ENCODE results near the gene RFX7. TPM values are rescaled to one million over a fixed set of nuclear protein-coding genes. Genes with fewer than 3 reads are reported as not detected.
A peak's percentile ranks its signal among the peaks of the same experiment; 100 is the strongest.

Gene RFX7
- total and polyA plus RNA-seq, 8 donors: 0.58 to 41.4 (median 1.7) TPM

DNA sequence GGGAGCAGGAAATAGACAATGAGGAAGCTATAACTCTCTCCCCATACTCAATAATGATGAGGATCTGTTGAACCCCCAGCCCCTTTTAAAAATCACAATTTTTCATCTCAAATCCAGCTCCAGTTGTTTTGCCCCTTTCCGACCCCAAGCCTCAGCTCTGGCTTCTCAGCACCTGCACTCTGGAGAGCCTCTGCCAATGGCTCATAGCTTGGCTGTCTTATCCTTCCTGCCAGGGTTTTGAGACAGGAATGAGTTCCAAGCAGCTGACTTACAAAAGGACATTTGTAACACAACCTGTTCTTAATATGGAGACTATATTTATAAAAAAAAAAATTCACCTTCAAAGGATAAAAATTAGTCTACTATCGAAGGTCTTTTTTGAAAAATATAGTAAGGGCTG is 144.4 kb downstream of the RFX7 start:
- Histone ChIP-seq H3K27ac (no peak overlapping the region), H3K27me3 (no peaks in the 10 kb centered on the region), H3K4me1 (peaks cover 0 to 4% (median 0%) of the 10 kb centered on the region in 4 donors), H3K4me3 (no peak overlapping the region), H3K36me3 (peaks cover 19 to 48% (median 46%) of the 10 kb centered on the region in 4 donors), H3K9me3 (no peaks in the 10 kb centered on the region)
- intact Hi-C loops (cut with DNase I; ENCODE audit: low total_unique reads): no loop called here
- TF ChIP-seq POLR2AphosphoS5 (IDR thresholded peaks at IDR 0.05) (no peak), POLR2A (IDR thresholded peaks at IDR 0.05) (no peak), EP300 (IDR thresholded peaks at IDR 0.05) (no peak)
- TF ChIP-seq, protein P1, sequence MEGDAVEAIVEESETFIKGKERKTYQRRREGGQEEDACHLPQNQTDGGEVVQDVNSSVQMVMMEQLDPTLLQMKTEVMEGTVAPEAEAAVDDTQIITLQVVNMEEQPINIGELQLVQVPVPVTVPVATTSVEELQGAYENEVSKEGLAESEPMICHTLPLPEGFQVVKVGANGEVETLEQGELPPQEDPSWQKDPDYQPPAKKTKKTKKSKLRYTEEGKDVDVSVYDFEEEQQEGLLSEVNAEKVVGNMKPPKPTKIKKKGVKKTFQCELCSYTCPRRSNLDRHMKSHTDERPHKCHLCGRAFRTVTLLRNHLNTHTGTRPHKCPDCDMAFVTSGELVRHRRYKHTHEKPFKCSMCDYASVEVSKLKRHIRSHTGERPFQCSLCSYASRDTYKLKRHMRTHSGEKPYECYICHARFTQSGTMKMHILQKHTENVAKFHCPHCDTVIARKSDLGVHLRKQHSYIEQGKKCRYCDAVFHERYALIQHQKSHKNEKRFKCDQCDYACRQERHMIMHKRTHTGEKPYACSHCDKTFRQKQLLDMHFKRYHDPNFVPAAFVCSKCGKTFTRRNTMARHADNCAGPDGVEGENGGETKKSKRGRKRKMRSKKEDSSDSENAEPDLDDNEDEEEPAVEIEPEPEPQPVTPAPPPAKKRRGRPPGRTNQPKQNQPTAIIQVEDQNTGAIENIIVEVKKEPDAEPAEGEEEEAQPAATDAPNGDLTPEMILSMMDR (IDR thresholded peaks at IDR 0.05): no peak
- 83 to 93% (median 90%) methylated on average over 2 of the region's 2 CpGs for WGBS, 5 donors
- DNase-seq: no peak

DNA sequence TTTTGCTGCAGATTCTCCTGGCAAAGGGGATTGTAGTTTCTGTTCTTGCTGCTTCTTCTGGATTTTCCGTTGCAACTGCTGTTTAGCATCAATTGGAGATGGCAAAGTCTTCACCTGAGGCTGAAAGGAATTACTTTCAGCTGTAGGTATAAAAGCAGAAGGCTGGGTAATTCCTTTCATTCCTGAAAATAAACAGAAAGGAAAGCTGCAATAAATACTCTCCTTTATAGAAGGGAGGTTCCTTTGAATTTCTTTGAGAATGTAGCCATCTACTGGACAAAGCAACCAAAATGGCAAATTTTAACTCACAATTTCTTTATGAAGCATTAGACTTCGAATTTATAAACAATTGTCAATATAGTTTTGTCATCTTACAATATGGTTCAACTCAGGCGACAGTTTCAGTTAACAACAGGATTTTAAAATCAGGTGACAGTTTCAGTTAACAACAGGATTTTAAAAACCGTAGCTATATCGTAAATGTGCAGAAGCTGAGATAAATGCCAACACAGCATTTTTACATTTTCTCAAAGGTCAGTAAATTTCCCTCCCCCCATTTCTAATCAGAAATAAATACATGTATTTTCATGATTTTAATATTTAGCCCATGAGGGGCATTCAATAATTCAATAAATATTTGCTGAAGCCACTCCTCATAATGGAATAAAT is 145.3 kb downstream of the RFX7 start:
- TF ChIP-seq, protein P1 (IDR thresholded peaks at IDR 0.05): no peak
- TF ChIP-seq POLR2A (IDR thresholded peaks at IDR 0.05): no peak
- TF ChIP-seq POLR2AphosphoS5 (IDR thresholded peaks at IDR 0.05): no peak
- TF ChIP-seq EP300 (IDR thresholded peaks at IDR 0.05): no peak
- Histone ChIP-seq H3K9me3 (no peaks in the 10 kb centered on the region), H3K4me3 (no peak overlapping the region), H3K27ac (no peak overlapping the region), H3K4me1 (peaks cover 0 to 4% (median 0%) of the 10 kb centered on the region in 4 donors), H3K27me3 (no peaks in the 10 kb centered on the region), H3K36me3 (peaks cover 19 to 57% (median 55%) of the 10 kb centered on the region in 4 donors)
- DNase-seq: peak in 1 of 2 donors; percentile 2
- intact Hi-C loops (cut with DNase I; ENCODE audit: low total_unique reads): no loop called here
- 82 to 93% (median 87%) methylated on average over 5 of the region's 5 CpGs for WGBS, 5 donors

DNA sequence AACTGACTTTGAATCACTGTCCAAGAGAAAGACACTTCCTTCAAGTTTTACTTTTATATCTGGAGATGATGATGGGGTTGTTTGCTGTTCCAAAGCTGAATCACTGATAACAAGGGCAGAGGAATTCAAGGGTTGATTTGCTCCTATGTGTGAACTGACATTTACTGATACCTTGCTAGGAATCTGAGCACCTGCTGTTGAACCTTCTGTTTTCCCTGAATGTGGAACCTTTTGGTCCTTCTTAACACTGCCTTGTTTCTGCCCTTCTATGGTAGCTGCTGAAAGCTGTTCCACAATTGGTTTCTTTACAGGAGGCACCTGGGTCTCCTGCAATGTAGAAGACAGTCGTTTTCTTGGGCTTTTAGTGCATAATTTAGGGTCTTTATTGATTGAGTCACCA is 148.3 kb downstream of the RFX7 start:
- no peak for DNase-seq
- peaks cover 19 to 51% (median 47%) of the 10 kb centered on the region in 4 donors for H3K36me3 ChIP-seq
- no peaks in the 10 kb centered on the region for H3K9me3 ChIP-seq
- 67 to 88% (median 83%) methylated on average over 1 of the region's 1 CpG for WGBS, 5 donors
- TF ChIP-seq POLR2A (IDR thresholded peaks at IDR 0.05) (no peak), POLR2AphosphoS5 (IDR thresholded peaks at IDR 0.05) (no peak), EP300 (IDR thresholded peaks at IDR 0.05) (no peak)
- TF ChIP-seq, protein P1 (IDR thresholded peaks at IDR 0.05): no peak
- peaks cover 0 to 4% (median 0%) of the 10 kb centered on the region in 4 donors for H3K4me1 ChIP-seq
- H3K4me3 ChIP-seq: no peak overlapping the region
- no peaks in the 10 kb centered on the region for H3K27me3 ChIP-seq
- intact Hi-C loops (cut with DNase I; ENCODE audit: low total_unique reads): no loop called here
- H3K27ac ChIP-seq: no peak overlapping the region

DNA sequence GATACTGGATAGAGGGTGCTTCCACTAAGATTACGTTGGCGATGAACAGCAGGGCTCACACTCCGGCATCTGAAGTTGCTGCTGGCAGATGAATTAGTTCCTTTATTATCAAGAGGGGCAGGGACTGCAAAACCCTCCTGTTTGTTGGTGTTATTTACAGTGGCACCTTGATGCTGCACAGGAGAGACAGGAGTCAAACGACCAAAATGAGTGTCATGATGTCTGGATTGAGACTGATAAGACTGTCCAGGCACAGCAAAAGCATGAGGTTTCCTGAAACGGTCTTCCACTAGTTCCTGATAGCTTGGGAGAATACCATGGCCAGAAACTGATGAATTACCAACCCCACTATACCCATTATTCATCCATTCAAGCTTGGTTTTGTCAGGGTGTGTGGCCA is 149.5 kb downstream of the RFX7 start:
- H3K4me3 ChIP-seq: no peak overlapping the region
- TF ChIP-seq, protein P1 (IDR thresholded peaks at IDR 0.05): no peak
- TF ChIP-seq POLR2AphosphoS5 (IDR thresholded peaks at IDR 0.05): no peak
- TF ChIP-seq POLR2A (IDR thresholded peaks at IDR 0.05): no peak
- no peak for TF ChIP-seq EP300 (IDR thresholded peaks at IDR 0.05)
- intact Hi-C loops (cut with DNase I; ENCODE audit: low total_unique reads): no loop called here
- H3K27me3 ChIP-seq: no peaks in the 10 kb centered on the region
- peaks cover 0 to 4% (median 0%) of the 10 kb centered on the region in 4 donors for H3K4me1 ChIP-seq
- no peak for DNase-seq
- no peaks in the 10 kb centered on the region for H3K9me3 ChIP-seq
- WGBS, 5 donors: 90 to 95% (median 91%) methylated on average over 5 of the region's 5 CpGs
- H3K36me3 ChIP-seq: peaks cover 19 to 51% (median 47%) of the 10 kb centered on the region in 4 donors
- H3K27ac ChIP-seq: no peak overlapping the region
